K562 (cell line): ENCODE measurements around the gene MFAP3. TPM values are rescaled to one million over a fixed set of nuclear protein-coding genes. Genes with fewer than 3 reads are reported as not detected.

Experiments
- BMI1 ChIP-seq: fragments of 150-350 bp; IDR thresholded peaks from 2 replicates; pipeline ENCODE4 v1.6.1; 2014; ENCODE audit warnings: low read length
- CEBPG ChIP-seq, 3 experiments: fragments of 200-800 bp in 1 of 3; sonication (Bioruptor generic) in 1 of 3; sonication (generic) in 1 of 3; formaldehyde crosslinking in 1 of 3; IDR thresholded peaks in 2 of 3; conservative IDR thresholded peaks in 1 of 3; 2 replicates each; pipeline versions ENCODE4 v1.6.1 to v1.8.0; 2016 to 2022; ENCODE audit warnings: missing compliant biosample characterization in 2 of 3, missing genetic modification characterization in 2 of 3, mild to moderate bottlenecking in 1 of 3, missing genetic modification reagents in 1 of 3
- GTF2E2 ChIP-seq: fragments of 200-800 bp; sonication (Bioruptor generic); IDR thresholded peaks from 2 replicates; pipeline ENCODE4 v1.6.1; 2016; ENCODE audit warnings: missing genetic modification characterization, missing compliant biosample characterization
- HNRNPLL ChIP-seq: fragments of 200-400 bp; formaldehyde crosslinking; IDR thresholded peaks from 2 replicates; pipeline ENCODE4 v1.6.1; 2017; ENCODE audit warnings: low read length, low read depth, mild to moderate bottlenecking; ENCODE audit not compliant: poor library complexity, severe bottlenecking
- IFI16 ChIP-seq: fragments of 250-450 bp; sonication (Bioruptor Pico); IDR thresholded peaks from 2 replicates; pipeline ENCODE4 v2.1.2; 2022; ENCODE audit warnings: mild to moderate bottlenecking, inconsistent platforms
- JUND ChIP-seq, 2 experiments: IDR thresholded peaks; 2 replicates in 1 of 2; 3 replicates in 1 of 2; pipeline ENCODE4 v1.6.1; 2011; ENCODE audit warnings: borderline replicate concordance in 2 of 2, low read depth in 2 of 2, low read length in 2 of 2, improper control_type of control experiment in 1 of 2, missing biosample characterization in 1 of 2, missing genetic modification characterization in 1 of 2, missing genetic modification reagents in 1 of 2
- MAZ ChIP-seq, 2 experiments: fragments of 450-650 bp in 1 of 2; sonication (generic) in 1 of 2; formaldehyde crosslinking; IDR thresholded peaks in 1 of 2; conservative IDR thresholded peaks in 1 of 2; 2 replicates each; pipeline versions ENCODE4 v1.4.0 to v1.5.0; 2020; ENCODE audit warnings: mild to moderate bottlenecking in 1 of 2, missing genetic modification reagents in 1 of 2
- NBN ChIP-seq: fragments of 450-650 bp; IDR thresholded peaks from 2 replicates; pipeline ENCODE4 v1.6.1; 2016; ENCODE audit warnings: low read depth, mild to moderate bottlenecking
- NCOA1 ChIP-seq: fragments of 450-650 bp; IDR thresholded peaks from 2 replicates; pipeline ENCODE4 v1.6.1; 2016; ENCODE audit warnings: low read depth
- NFIX ChIP-seq: fragments of 250-450 bp; sonication (Bioruptor Pico); IDR thresholded peaks from 2 replicates; pipeline ENCODE4 v1.4.0; 2020; ENCODE audit warnings: low read depth, mild to moderate bottlenecking, moderate library complexity
- POLR2AphosphoS2 ChIP-seq: IDR thresholded peaks from 2 replicates; pipeline ENCODE4 v1.6.1; 2012; ENCODE audit warnings: low read length, improper control_type of control experiment
- POLR2H ChIP-seq: IDR thresholded peaks from 2 replicates; pipeline ENCODE4 v1.6.1; 2016; ENCODE audit warnings: missing genetic modification characterization, low read depth, mild to moderate bottlenecking, control low read depth, missing compliant biosample characterization, moderate library complexity
- PRMT5 ChIP-seq: sonication (generic); formaldehyde crosslinking; IDR thresholded peaks from 2 replicates; pipeline ENCODE4 v1.5.0; 2020; ENCODE audit warnings: missing genetic modification reagents
- PRPF4 ChIP-seq: fragments of 200-400 bp; formaldehyde crosslinking; IDR thresholded peaks from one replicate; pipeline ENCODE4 v1.6.1; 2017; ENCODE audit warnings: low read length, low read depth, mild to moderate bottlenecking; ENCODE audit not compliant: insufficient read depth, poor library complexity, severe bottlenecking
- SIN3B ChIP-seq: fragments of 450-650 bp; IDR thresholded peaks from 2 replicates; pipeline ENCODE4 v1.6.1; 2017; ENCODE audit warnings: low read depth, mild to moderate bottlenecking, moderate library complexity
- SMARCA4 ChIP-seq: fragments of 450-650 bp; IDR thresholded peaks from 2 replicates; pipeline ENCODE4 v1.6.1; 2016
- STAT5B ChIP-seq: fragments of 250-450 bp; sonication (Bioruptor Pico); IDR thresholded peaks from 2 replicates; pipeline ENCODE4 v1.8.0; 2021; ENCODE audit warnings: mild to moderate bottlenecking, inconsistent platforms
- SUPT5H ChIP-seq: fragments of 450-650 bp; IDR thresholded peaks from 2 replicates; pipeline ENCODE4 v1.6.1; 2016
- TCF7L2 ChIP-seq: fragments of 150-350 bp; IDR thresholded peaks from 2 replicates; pipeline ENCODE4 v1.6.1; 2016; ENCODE audit warnings: low read depth, mild to moderate bottlenecking, low read length, moderate library complexity
- ZC3H8 ChIP-seq: fragments of 450-650 bp; IDR thresholded peaks from 2 replicates; pipeline ENCODE4 v1.6.1; 2017
- ZNF507 ChIP-seq: conservative IDR thresholded peaks from 2 replicates; pipeline ENCODE4 v1.6.1; 2017; ENCODE audit warnings: missing genetic modification characterization, missing compliant biosample characterization
- polyA plus RNA-seq, 8 experiments: library from polyadenylated mRNA; depleted of rRNA in 4 of 8; stranded (reverse) in 5 of 8; unstranded in 3 of 8; fragments of >200 nt; fragmentation: Nextera tagmentation in 2 of 8; fragmentation: Illumina TruSeq in 1 of 8; extraction: Ambion mirVana in 2 of 8; extraction: Trizol in 1 of 8; gene quantifications; 2 replicates each; pipeline versions ENCODE4 v1.2.1 to v1.2.3, GENCODE V29; 2011 to 2014; ENCODE audit warnings: inconsistent platforms in 1 of 8, missing spikeins in 1 of 8
- total RNA-seq, 7 experiments: library from RNA; depleted of rRNA in 6 of 7; stranded (reverse); fragments of >200 nt in 6 of 7; fragmentation: Illumina TruSeq in 2 of 7; extraction: Trizol in 2 of 7; gene quantifications; 2 replicates each; pipeline versions ENCODE4 v1.2.1 to v1.2.3, GENCODE V29; 2011 to 2021; ENCODE audit warnings: low replicate concordance in 1 of 7
- TF ChIP-seq, protein P1 (sequence below): fragments of 250-450 bp; sonication (Bioruptor Pico); IDR thresholded peaks from 2 replicates; pipeline ENCODE4 v1.4.0; 2020; ENCODE audit warnings: mild to moderate bottlenecking, moderate library complexity
- TF ChIP-seq, protein P2 (sequence below): fragments of 450-650 bp; IDR thresholded peaks from 2 replicates; pipeline ENCODE4 v1.6.1; 2016; ENCODE audit warnings: antibody characterized with exemption
- TF ChIP-seq, protein P3 (sequence below): fragments of 250-450 bp; sonication (Bioruptor Pico); IDR thresholded peaks from 2 replicates; pipeline ENCODE4 v1.8.0; 2022; ENCODE audit warnings: moderate library complexity, mild to moderate bottlenecking, inconsistent platforms

The MFAP3 gene
- total and polyA plus RNA-seq, 9 of the 15 experiments (the other 6 are each of a cell fraction or from before 2014, with no cell fraction given), result 9.5 to 39.1 (median 20.7) TPM

DNA sequence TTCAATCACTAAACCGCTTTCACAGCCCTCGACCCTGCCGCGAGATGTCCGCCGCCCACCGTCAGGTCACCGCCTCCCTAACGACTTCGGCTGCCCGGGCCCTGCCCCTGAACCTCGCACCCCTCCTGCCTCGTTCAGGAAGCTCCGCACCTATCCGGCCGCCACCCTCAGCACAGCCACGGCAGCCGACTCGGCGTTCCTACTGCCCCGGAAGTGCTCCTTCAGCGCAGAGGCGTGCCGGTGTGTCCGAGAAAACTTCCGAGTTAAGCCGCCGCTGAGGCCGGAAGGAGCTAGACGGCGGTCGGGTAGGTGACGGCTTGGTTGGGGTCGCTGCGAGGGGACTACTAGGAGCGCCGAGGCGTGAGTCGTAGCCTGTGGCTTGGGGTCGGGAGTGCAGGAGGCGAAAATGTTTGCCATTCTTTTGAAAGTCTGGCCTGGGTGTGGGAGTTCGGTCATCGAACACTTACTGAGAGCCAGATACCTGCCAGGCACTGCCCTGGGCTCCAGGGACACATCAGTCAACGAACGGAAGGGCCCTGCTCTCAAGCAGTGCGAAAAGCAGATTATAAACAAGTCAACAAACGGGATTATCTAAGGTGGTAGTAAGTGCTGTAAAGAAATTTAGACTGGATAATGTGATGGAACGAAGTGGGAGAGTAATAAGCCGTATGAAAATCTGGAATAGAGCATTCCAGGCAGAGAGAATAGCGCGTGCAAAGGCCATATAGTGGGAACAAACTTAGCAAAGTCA is at the start of gene MFAP3, which contains the start of gene FAM114A2 (continued):
- TF ChIP-seq TCF7L2, result no peak
- TF ChIP-seq POLR2H (tag), result peak; percentile 83
- TF ChIP-seq IFI16 (CRISPR knock-in tag), result no peak
- TF ChIP-seq BMI1, result no peak
- TF ChIP-seq SUPT5H, result peak; percentile 93
- no peak for TF ChIP-seq STAT5B
- TF ChIP-seq JUND (IDR thresholded peaks at IDR 0.05; ENCODE audit: borderline replicate concordance, low read depth, low read length), result peak; percentile 47; the same call in 1 of the 2 replicates
- no peak; the same call in 2 of the 3 replicates for TF ChIP-seq JUND (tag; IDR thresholded peaks at IDR 0.05; ENCODE audit: borderline replicate concordance, low read depth, low read length)
- TF ChIP-seq NBN, result peak; percentile 71; the same call in 1 of the 2 replicates
- TF ChIP-seq PRMT5 (CRISPR knock-in tag), result no peak
- TF ChIP-seq, protein P1, sequence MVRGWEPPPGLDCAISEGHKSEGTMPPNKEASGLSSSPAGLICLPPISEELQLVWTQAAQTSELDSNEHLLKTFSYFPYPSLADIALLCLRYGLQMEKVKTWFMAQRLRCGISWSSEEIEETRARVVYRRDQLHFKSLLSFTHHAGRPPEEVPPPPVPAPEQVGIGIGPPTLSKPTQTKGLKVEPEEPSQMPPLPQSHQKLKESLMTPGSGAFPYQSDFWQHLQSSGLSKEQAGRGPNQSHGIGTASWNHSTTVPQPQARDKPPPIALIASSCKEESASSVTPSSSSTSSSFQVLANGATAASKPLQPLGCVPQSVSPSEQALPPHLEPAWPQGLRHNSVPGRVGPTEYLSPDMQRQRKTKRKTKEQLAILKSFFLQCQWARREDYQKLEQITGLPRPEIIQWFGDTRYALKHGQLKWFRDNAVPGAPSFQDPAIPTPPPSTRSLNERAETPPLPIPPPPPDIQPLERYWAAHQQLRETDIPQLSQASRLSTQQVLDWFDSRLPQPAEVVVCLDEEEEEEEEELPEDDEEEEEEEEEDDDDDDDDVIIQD (CRISPR knock-in tag), result no peak
- no peak for TF ChIP-seq PRPF4
- TF ChIP-seq ZC3H8, result no peak
- TF ChIP-seq SIN3B, result peak; percentile 78; the same call in 1 of the 2 replicates
- TF ChIP-seq, protein P2, sequence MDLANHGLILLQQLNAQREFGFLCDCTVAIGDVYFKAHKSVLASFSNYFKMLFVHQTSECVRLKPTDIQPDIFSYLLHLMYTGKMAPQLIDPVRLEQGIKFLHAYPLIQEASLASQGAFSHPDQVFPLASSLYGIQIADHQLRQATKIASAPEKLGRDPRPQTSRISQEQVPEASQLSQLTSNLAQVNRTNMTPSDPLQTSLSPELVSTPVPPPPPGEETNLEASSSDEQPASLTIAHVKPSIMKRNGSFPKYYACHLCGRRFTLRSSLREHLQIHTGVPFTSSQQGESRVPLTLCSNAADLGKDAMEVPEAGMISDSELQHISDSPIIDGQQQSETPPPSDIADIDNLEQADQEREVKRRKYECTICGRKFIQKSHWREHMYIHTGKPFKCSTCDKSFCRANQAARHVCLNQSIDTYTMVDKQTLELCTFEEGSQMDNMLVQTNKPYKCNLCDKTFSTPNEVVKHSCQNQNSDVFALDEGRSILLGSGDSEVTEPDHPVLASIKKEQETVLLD, result peak; percentile 75
- no peak for TF ChIP-seq SMARCA4
- no peak for TF ChIP-seq NFIX
- TF ChIP-seq CEBPG (CRISPR knock-in tag; IDR thresholded peaks at IDR 0.05), result no peak
- TF ChIP-seq CEBPG (tag; conservative IDR thresholded peaks at IDR 0.05 in 1 of 2, IDR thresholded peaks at IDR 0.05 in 1 of 2), result no peak
- peak; percentile 90 for TF ChIP-seq HNRNPLL
- TF ChIP-seq, protein P3, sequence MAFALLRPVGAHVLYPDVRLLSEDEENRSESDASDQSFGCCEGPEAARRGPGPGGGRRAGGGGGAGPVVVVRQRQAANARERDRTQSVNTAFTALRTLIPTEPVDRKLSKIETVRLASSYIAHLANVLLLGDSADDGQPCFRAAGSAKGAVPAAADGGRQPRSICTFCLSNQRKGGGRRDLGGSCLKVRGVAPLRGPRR (CRISPR knock-in tag), result no peak
- TF ChIP-seq POLR2AphosphoS2, result no peak
- peak; percentile 88 for TF ChIP-seq NCOA1
- TF ChIP-seq ZNF507, result no peak
- TF ChIP-seq GTF2E2 (tag), result peak; percentile 67; the same call in 1 of the 2 replicates
- TF ChIP-seq MAZ (CRISPR knock-in tag; conservative IDR thresholded peaks at IDR 0.05 in 1 of 2, IDR thresholded peaks at IDR 0.05 in 1 of 2), result peak; percentile 47 to 86; a peak in 3 of 4 replicates
